ENCODE results near the gene ARHGEF25. TPM values are rescaled to one million over a fixed set of nuclear protein-coding genes. Genes with fewer than 3 reads are reported as not detected.

Gene ARHGEF25
- total and polyA plus RNA-seq, 2 of the 4 experiments (the other 2 are of a cell fraction): 6.3 to 17.9 TPM

- TF ChIP-seq FOS (IDR thresholded peaks at IDR 0.05; ENCODE audit: low read depth, low read length): no peak
Measured at GRCh38 chr12:57610554-57611107, 604 bp upstream of the ARHGEF25 start (continued).

GRCh38 chr12:57611827-57612710, 834 bp downstream of the ARHGEF25 start:
- TF ChIP-seq BHLHE40 (IDR thresholded peaks at IDR 0.05; ENCODE audit: low read depth, low read length): no peak
- TF ChIP-seq FOS (IDR thresholded peaks at IDR 0.05; ENCODE audit: low read depth, low read length): no peak
- no peak for TF ChIP-seq RCOR1 (IDR thresholded peaks at IDR 0.05; ENCODE audit: insufficient replicate concordance, low read length)
- no peak for TF ChIP-seq CTCF (conservative IDR thresholded peaks at IDR 0.05; ENCODE audit: low read depth, low read length)
- no peak for TF ChIP-seq MAZ (IDR thresholded peaks at IDR 0.05; ENCODE audit: borderline replicate concordance, low read depth, low read length)
- Histone ChIP-seq H4K20me1 (ENCODE audit: insufficient read depth, low read length) (no peaks in the 10 kb centered on the region), H2BK120ac (ENCODE audit: low read depth, low read length) (no peak overlapping the region), H3K4me1 (ENCODE audit: control insufficient read depth, insufficient read depth, low read length) (peaks cover 4% of the 10 kb centered on the region), H4K5ac (ENCODE audit: low read depth, low read length) (peak overlapping the region; percentile 17; the same call in 1 of the 2 replicates), H4K8ac (ENCODE audit: low read depth in 2 of 2, low read length in 2 of 2) (peak overlapping the region; percentile 21 to 33; a peak in 1 of 4 replicates), H3K4me2 (ENCODE audit: low read depth, low read length) (peak overlapping the region; percentile 89), H3K18ac (ENCODE audit: low read depth, low read length) (peak overlapping the region; percentile 10; the same call in 1 of the 2 replicates), H4K91ac (ENCODE audit: insufficient read depth, low read depth, low read length) (no peak overlapping the region), H2BK5ac (ENCODE audit: low read depth, low read length, poor library complexity, severe bottlenecking) (no peak overlapping the region), H3K79me1 (ENCODE audit: low read depth in 1 of 2, low read length in 2 of 2) (peaks cover 0 to 13% of the 10 kb centered on the region in 2 experiments; a peak in 2 of 4 replicates), H3K9me3 (ENCODE audit: control insufficient read depth, insufficient read depth, low read length) (no peaks in the 10 kb centered on the region), H3K4ac (ENCODE audit: low read depth, low read length) (peak overlapping the region; percentile 7), H2AK9ac (replicated peaks; ENCODE audit: low read depth, low read length, poor library complexity) (peak overlapping the region; percentile 26), H3K23ac (ENCODE audit: low read depth, low read length) (peak overlapping the region; percentile 28; the same call in 1 of the 2 replicates), H2BK20ac (ENCODE audit: low read depth, low read length) (no peak overlapping the region), H3K27me3 (ENCODE audit: control insufficient read depth, insufficient read depth, low read length) (no peaks in the 10 kb centered on the region), H3K14ac (replicated peaks; ENCODE audit: low read depth, low read length) (peak overlapping the region; percentile 61), H3K9ac (ENCODE audit: low read depth, low read length) (peak overlapping the region; percentile 74), H3K27ac (ENCODE audit: insufficient read depth, low read length) (peak overlapping the region; percentile 25; the same call in 1 of the 2 replicates), H3K4me3 (ENCODE audit: insufficient read depth, low read depth, low read length) (peak overlapping the region; percentile 79), H2AK5ac (ENCODE audit: low read depth, low read length) (peak overlapping the region; percentile 57; the same call in 1 of the 2 replicates), H2AFZ (replicated peaks; ENCODE audit: low read length, poor library complexity) (no peak overlapping the region), H3K9me1 (ENCODE audit: insufficient read depth, low read length) (peaks cover 11% of the 10 kb centered on the region; the same call in 1 of the 2 replicates), H3K36me3 (ENCODE audit: control insufficient read depth, insufficient read depth, low read length) (peaks cover 36% of the 10 kb centered on the region), H3K56ac (ENCODE audit: extremely low read depth, insufficient read depth, low read length) (no peak overlapping the region), H2BK15ac (ENCODE audit: low read depth, low read length) (no peak overlapping the region)
- BruUV-seq (replicated peaks): no TSS peak
- intact Hi-C loops (cut with micrococcal nuclease) (no loop called here), in situ Hi-C loops (cut with MboI; ENCODE audit: low sequenced_read_pairs) (no loop called here), dilution Hi-C loops (cut with HindIII; ENCODE audit: low sequenced_read_pairs, unreplicated experiment) (no loop called here)
- ChIA-PET POLR2A (ENCODE audit: unreplicated experiment) (interaction anchor here (0.6 kb wide), 1 partner anchor 118 kb away, joined by 4 read pairs; no protein-coding TSS in a partner anchor), CTCF (interaction anchor here (1.5 kb wide), 1 partner anchor 29 kb away, joined by 3 read pairs; no protein-coding TSS in a partner anchor)
- 6% methylated on average over 6 of the region's 23 CpGs; no CpG with 5 or more reads in 1 of the 2 experiments for WGBS, 2 experiments (ENCODE audit: extremely low coverage in 2 of 2, insufficient read length in 1 of 2)
- ATAC-seq (ENCODE audit: low read depth) (no peak), DNase-seq (no peak)

Measured in IMR-90 (cell line).